ENCODE data around the gene FOXJ1. TPM values are rescaled to one million over a fixed set of nuclear protein-coding genes. Genes with fewer than 3 reads are reported as not detected.

The FOXJ1 gene
- total RNA-seq, 6 experiments from 2014 or later = not detected

- Mint-ChIP-seq H3K36me3 (ENCODE audit: low read depth) (peaks cover 6% of the 10 kb centered on the region), H3K4me3 (no peak overlapping the region), H3K27me3 (ENCODE audit: insufficient read depth) (peaks cover 3% of the 10 kb centered on the region), H3K9me3 (no peaks in the 10 kb centered on the region), H3K4me1 (ENCODE audit: low read depth) (no peaks in the 10 kb centered on the region), H3K27ac (no peak overlapping the region)
- no peak for DNase-seq
- TF ChIP-seq CTCF (IDR thresholded peaks at IDR 0.05) = no peak
These were observed 52.0 kb downstream of the FOXJ1 start for GRCh38 chr17:76088868-76089576.

GRCh38 chr17:76088041-76088867 lies 52.8 kb downstream of the FOXJ1 start:
- DNase-seq = no peak
- Mint-ChIP-seq H3K27me3 (ENCODE audit: insufficient read depth) (peaks cover 3% of the 10 kb centered on the region), H3K36me3 (ENCODE audit: low read depth) (peaks cover 6% of the 10 kb centered on the region; the same call in 1 of the 2 replicates), H3K4me1 (ENCODE audit: low read depth) (no peaks in the 10 kb centered on the region), H3K4me3 (no peak overlapping the region), H3K27ac (no peak overlapping the region), H3K9me3 (no peaks in the 10 kb centered on the region)
- 0 out of 2 replicates have a peak, but pooled peaks have one; percentile 10 for TF ChIP-seq CTCF (IDR thresholded peaks at IDR 0.05)

GRCh38 chr17:76087531-76087930 lies 53.5 kb downstream of the FOXJ1 start:
- no peak for TF ChIP-seq CTCF (IDR thresholded peaks at IDR 0.05)
- no peak for DNase-seq
- Mint-ChIP-seq H3K27me3 (ENCODE audit: insufficient read depth) (peaks cover 3% of the 10 kb centered on the region), H3K4me3 (no peak overlapping the region), H3K36me3 (ENCODE audit: low read depth) (peaks cover 6% of the 10 kb centered on the region; the same call in 1 of the 2 replicates), H3K9me3 (no peaks in the 10 kb centered on the region), H3K4me1 (ENCODE audit: low read depth) (no peaks in the 10 kb centered on the region), H3K27ac (no peak overlapping the region)

GRCh38 chr17:76086384-76086783 lies 54.7 kb downstream of the FOXJ1 start:
- no peak for TF ChIP-seq CTCF (IDR thresholded peaks at IDR 0.05)
- no peak for DNase-seq
- no peaks in the 10 kb centered on the region for H3K4me1 Mint-ChIP-seq (ENCODE audit: low read depth)
- no peaks in the 10 kb centered on the region for H3K9me3 Mint-ChIP-seq
- 0 out of 2 replicates have a peak, but pooled peaks cover 6% of the 10 kb centered on the region for H3K36me3 Mint-ChIP-seq (ENCODE audit: low read depth)
- no peak overlapping the region for H3K4me3 Mint-ChIP-seq
- peaks cover 9% of the 10 kb centered on the region for H3K27me3 Mint-ChIP-seq (ENCODE audit: insufficient read depth)
- no peak overlapping the region for H3K27ac Mint-ChIP-seq

Small RNA genes within 50 kb of the gene (microRNA-seq; reads per million reads assigned to microRNA genes)
- gene MIR6868 = not detected

Other genes with a start within 250 kb of the FOXJ1 start
- 10 to 100 TPM; 10.3 to 12.6 (median 11.0) TPM for gene TRIM65, start 244.3 kb downstream of the FOXJ1 start, total RNA-seq (2021; fragmentation: NEBNext Ultra II Directional; extraction: Animal tissue kit (Norgen Biotek cat#: 25700))
- 10 to 100 TPM; 64.9 to 89.8 (median 70.3) TPM for gene MRPL38, start 236.4 kb downstream of the FOXJ1 start, total RNA-seq (2021; fragmentation: NEBNext Ultra II Directional; extraction: Animal tissue kit (Norgen Biotek cat#: 25700))
- gene FBF1, start 200.2 kb downstream of the FOXJ1 start, total RNA-seq (2021; fragmentation: NEBNext Ultra II Directional; extraction: Animal tissue kit (Norgen Biotek cat#: 25700)) = 10 to 100 TPM in 1 of 6 experiments, 1 to 10 TPM in 5; 5.6 to 10.1 (median 6.3) TPM
- gene ACOX1, start 162.1 kb downstream of the FOXJ1 start, total RNA-seq (2021; fragmentation: NEBNext Ultra II Directional; extraction: Animal tissue kit (Norgen Biotek cat#: 25700)) = 10 to 100 TPM; 40.4 to 47.2 (median 44.5) TPM
- 10 to 100 TPM; 13.3 to 15.4 (median 13.8) TPM for gene TEN1, start 162.0 kb downstream of the FOXJ1 start, total RNA-seq (2021; fragmentation: NEBNext Ultra II Directional; extraction: Animal tissue kit (Norgen Biotek cat#: 25700))
- 1 to 10 TPM; 1.9 to 2.9 (median 2.1) TPM for gene CDK3, start 140.4 kb downstream of the FOXJ1 start, total RNA-seq (2021; fragmentation: NEBNext Ultra II Directional; extraction: Animal tissue kit (Norgen Biotek cat#: 25700))
- not detected for gene EVPL, start 113.9 kb downstream of the FOXJ1 start, total RNA-seq (2021; fragmentation: NEBNext Ultra II Directional; extraction: Animal tissue kit (Norgen Biotek cat#: 25700))
- gene SRP68, start 68.7 kb downstream of the FOXJ1 start, total RNA-seq (2021; fragmentation: NEBNext Ultra II Directional; extraction: Animal tissue kit (Norgen Biotek cat#: 25700)) = 100 to 1,000 TPM in 3 of 6 experiments, 10 to 100 TPM in 3; 95.3 to 104 (median 100.0) TPM
- gene GALR2, start 66.5 kb downstream of the FOXJ1 start, total RNA-seq (2021; fragmentation: NEBNext Ultra II Directional; extraction: Animal tissue kit (Norgen Biotek cat#: 25700)) = under 1 TPM in 5 of 6 experiments, not detected in 1; 0.14 to 0.33 (median 0.15) TPM
- under 1 TPM in 2 of 6 experiments, not detected in 4; 0.23 to 0.26 TPM for gene ZACN, start 62.1 kb downstream of the FOXJ1 start, total RNA-seq (2021; fragmentation: NEBNext Ultra II Directional; extraction: Animal tissue kit (Norgen Biotek cat#: 25700))
- gene EXOC7, start 37.5 kb downstream of the FOXJ1 start, total RNA-seq (2021; fragmentation: NEBNext Ultra II Directional; extraction: Animal tissue kit (Norgen Biotek cat#: 25700)) = 100 to 1,000 TPM; 134 to 157 (median 144) TPM
- under 1 TPM in 3 of 6 experiments, not detected in 3; 0.11 to 0.19 (median 0.18) TPM for gene RNF157, start 99.2 kb upstream of the FOXJ1 start, total RNA-seq (2021; fragmentation: NEBNext Ultra II Directional; extraction: Animal tissue kit (Norgen Biotek cat#: 25700))
- 10 to 100 TPM; 24.5 to 35.7 (median 30.5) TPM for gene UBALD2, start 124.1 kb upstream of the FOXJ1 start, total RNA-seq (2021; fragmentation: NEBNext Ultra II Directional; extraction: Animal tissue kit (Norgen Biotek cat#: 25700))
- 1 to 10 TPM; 1.2 to 2.3 (median 1.4) TPM for gene QRICH2, start 167.0 kb upstream of the FOXJ1 start, total RNA-seq (2021; fragmentation: NEBNext Ultra II Directional; extraction: Animal tissue kit (Norgen Biotek cat#: 25700))
- 10 to 100 TPM; 32.6 to 37.4 (median 35.1) TPM for gene PRPSAP1, start 212.7 kb upstream of the FOXJ1 start, total RNA-seq (2021; fragmentation: NEBNext Ultra II Directional; extraction: Animal tissue kit (Norgen Biotek cat#: 25700))
- gene SPHK1, start 243.4 kb upstream of the FOXJ1 start, total RNA-seq (2021; fragmentation: NEBNext Ultra II Directional; extraction: Animal tissue kit (Norgen Biotek cat#: 25700)) = 10 to 100 TPM; 53.9 to 68.1 (median 55.7) TPM

Data from HFFc6 (cell line).